BE2C (cell line): Measurements from ENCODE around the gene DRD5.
A peak's percentile ranks its signal among the peaks of the same experiment; 100 is the strongest.

Experiments used
- DNase-seq: peaks from one replicate; pipeline ENCODE4 v3.0.0-alpha.2; 2020
- H3K27me3 ChIP-seq: fragments of 250-450 bp; sonication (Bioruptor Pico); 2 replicates; pipeline ENCODE4 v1.5.1; 2020; ENCODE audit warnings: mild to moderate bottlenecking
- H3K36me3 ChIP-seq: fragments of 250-450 bp; sonication (Bioruptor Pico); 2 replicates; pipeline ENCODE4 v1.5.1; 2020; ENCODE audit warnings: mild to moderate bottlenecking
- H3K4me1 ChIP-seq: fragments of 250-450 bp; sonication (Bioruptor Pico); 2 replicates; pipeline ENCODE4 v1.5.1; 2020
- H3K4me3 ChIP-seq: 2 replicates; pipeline ENCODE4 v1.5.1; 2011; ENCODE audit warnings: low read depth, low read length
- H3K9me3 ChIP-seq: fragments of 250-450 bp; sonication (Bioruptor Pico); 2 replicates; pipeline ENCODE4 v1.5.1; 2020
- TF ChIP-seq, protein P1 (sequence below): IDR thresholded peaks from 2 replicates; pipeline ENCODE4 v1.5.1; 2012; ENCODE audit warnings: mild to moderate bottlenecking, low read depth, low read length

Gene DRD5

DNA sequence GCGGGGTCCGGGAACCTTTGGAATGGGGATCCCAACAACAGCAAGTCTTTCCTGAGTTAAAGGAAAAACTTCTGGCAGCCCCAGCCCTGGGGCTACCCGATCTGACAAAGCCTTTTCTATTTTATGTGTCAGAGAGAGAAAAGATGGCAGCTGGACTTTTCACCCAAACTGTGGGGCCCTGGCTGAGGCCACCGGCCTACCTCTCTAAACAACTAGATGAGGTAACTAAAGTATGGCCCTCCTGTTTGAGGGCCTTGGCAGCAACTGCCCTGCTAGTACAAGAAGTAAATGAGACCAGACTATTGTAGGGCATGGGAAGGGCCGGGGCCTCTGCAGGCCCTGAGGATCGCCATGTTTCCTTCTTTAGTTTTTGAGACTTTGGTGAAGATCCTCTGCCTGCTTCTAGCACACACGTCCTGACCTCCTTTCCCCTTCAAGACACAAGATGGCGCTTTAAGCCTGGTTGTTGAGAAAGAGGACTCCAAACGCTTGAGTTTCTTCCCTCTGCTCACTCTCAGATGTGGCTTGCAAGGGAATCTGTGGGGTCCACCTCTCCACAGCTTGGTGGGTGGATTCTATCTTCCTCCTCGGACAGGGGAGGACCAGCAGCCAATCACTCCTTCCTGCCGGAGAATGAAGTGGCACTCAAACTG is 18.5 kb upstream of the DRD5 start:
- DNase-seq = peak; percentile 44
- H3K36me3 ChIP-seq = no peaks in the 10 kb centered on the region
- peaks cover 4% of the 10 kb centered on the region; the same call in 1 of the 2 replicates for H3K27me3 ChIP-seq
- TF ChIP-seq, protein P1, sequence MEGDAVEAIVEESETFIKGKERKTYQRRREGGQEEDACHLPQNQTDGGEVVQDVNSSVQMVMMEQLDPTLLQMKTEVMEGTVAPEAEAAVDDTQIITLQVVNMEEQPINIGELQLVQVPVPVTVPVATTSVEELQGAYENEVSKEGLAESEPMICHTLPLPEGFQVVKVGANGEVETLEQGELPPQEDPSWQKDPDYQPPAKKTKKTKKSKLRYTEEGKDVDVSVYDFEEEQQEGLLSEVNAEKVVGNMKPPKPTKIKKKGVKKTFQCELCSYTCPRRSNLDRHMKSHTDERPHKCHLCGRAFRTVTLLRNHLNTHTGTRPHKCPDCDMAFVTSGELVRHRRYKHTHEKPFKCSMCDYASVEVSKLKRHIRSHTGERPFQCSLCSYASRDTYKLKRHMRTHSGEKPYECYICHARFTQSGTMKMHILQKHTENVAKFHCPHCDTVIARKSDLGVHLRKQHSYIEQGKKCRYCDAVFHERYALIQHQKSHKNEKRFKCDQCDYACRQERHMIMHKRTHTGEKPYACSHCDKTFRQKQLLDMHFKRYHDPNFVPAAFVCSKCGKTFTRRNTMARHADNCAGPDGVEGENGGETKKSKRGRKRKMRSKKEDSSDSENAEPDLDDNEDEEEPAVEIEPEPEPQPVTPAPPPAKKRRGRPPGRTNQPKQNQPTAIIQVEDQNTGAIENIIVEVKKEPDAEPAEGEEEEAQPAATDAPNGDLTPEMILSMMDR = peak; percentile 72
- H3K4me1 ChIP-seq = no peaks in the 10 kb centered on the region
- H3K4me3 ChIP-seq = no peak overlapping the region
- H3K9me3 ChIP-seq = no peaks in the 10 kb centered on the region

DNA sequence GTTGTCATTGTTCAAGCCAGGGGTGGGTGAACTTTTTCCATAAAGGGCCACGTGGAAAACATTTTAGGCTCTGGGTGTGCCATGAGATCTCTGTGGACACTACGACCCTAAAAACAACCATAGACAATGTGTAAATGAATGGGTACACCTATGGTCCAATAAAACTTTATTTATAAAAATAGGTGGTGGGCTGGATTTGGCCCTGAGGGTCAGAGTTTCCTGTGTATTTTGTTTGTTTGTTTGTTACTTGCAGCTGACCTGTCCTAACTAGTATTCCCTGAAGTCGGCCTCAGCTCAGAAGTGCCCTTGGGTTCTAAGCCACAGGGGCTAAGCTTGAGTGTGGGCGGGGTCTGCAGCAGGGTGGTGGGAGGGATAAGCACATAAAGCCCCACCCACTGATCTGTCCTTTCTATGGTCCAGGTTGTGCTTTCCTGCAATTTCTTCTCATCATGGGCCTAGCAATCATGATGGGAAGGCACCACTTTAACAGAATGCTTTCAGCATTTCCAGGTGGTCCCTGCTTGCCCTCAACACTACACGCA is 17.2 kb upstream of the DRD5 start:
- H3K27me3 ChIP-seq = no peaks in the 10 kb centered on the region
- no peaks in the 10 kb centered on the region for H3K9me3 ChIP-seq
- DNase-seq = no peak
- TF ChIP-seq, protein P1 = no peak
- H3K4me3 ChIP-seq = no peak overlapping the region
- H3K4me1 ChIP-seq = no peaks in the 10 kb centered on the region
- H3K36me3 ChIP-seq = no peaks in the 10 kb centered on the region

DNA sequence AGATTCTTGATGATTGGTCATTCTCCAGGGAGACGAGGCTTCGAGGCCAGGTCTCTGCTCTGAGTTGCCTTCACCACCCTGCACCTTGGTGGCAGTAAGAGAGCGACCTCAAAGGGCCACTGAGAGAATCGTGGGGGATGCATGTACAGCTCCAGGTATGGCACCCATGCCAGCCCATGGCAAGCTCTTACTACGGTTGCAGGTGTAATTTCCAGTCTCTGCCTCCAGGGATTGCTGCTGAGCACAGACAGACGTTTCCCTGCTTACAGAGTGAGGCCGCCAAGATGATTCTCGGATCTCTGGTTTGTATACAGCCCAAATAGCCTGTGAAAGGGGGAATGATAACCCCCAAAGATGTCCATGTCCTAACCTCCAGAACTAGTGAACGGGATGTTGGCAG is 16.3 kb upstream of the DRD5 start:
- no peaks in the 10 kb centered on the region for H3K9me3 ChIP-seq
- peak; percentile 20 for DNase-seq
- no peak overlapping the region for H3K4me3 ChIP-seq
- H3K4me1 ChIP-seq = no peaks in the 10 kb centered on the region
- no peaks in the 10 kb centered on the region for H3K27me3 ChIP-seq
- no peaks in the 10 kb centered on the region for H3K36me3 ChIP-seq
- TF ChIP-seq, protein P1 = peak; percentile 60

DNA sequence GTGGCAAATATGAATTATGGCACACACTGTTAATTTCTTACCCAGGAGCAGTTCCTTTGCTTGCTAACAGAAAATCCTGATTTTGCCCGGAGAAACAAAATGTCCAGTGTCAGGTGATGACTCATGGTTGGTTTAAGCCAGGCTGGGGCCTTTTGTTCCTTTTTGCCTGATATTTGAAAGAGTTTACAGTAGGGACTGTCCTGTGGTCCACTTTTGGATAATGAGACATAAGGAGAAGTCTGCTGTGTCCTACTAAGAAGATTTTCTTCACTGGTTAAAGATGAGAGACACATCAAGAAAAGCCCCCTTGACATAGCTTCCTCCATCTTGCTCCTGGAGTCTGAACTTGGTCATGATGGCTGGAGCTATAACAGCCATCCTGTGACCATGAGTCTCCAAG is 12.1 kb upstream of the DRD5 start:
- Histone ChIP-seq H3K9me3 (no peaks in the 10 kb centered on the region), H3K27me3 (no peaks in the 10 kb centered on the region), H3K4me1 (no peaks in the 10 kb centered on the region), H3K36me3 (no peaks in the 10 kb centered on the region), H3K4me3 (no peak overlapping the region)
- TF ChIP-seq, protein P1 = no peak
- DNase-seq = no peak

DNA sequence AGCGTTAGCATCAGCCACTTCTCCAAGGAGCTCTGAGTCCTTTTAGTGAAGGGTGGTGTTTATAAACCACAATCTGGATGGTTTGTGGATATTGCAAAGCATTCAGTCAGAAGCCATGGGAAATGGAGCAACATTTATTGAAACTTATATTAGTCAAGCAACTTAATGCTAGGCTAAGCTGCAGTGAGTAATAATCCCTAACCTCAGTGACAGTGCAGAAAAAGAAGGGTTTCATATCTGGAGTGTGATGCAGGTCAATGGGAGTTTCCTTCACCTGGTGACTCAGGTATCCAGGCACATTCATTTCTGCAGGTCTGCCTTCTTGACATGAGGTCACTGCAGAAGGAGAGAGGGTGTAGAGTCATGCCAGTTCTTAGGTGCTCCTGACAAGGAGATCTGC is 10.4 kb upstream of the DRD5 start:
- no peaks in the 10 kb centered on the region for H3K4me1 ChIP-seq
- DNase-seq = no peak
- no peak overlapping the region for H3K4me3 ChIP-seq
- no peaks in the 10 kb centered on the region for H3K27me3 ChIP-seq
- no peaks in the 10 kb centered on the region for H3K36me3 ChIP-seq
- H3K9me3 ChIP-seq = no peaks in the 10 kb centered on the region
- TF ChIP-seq, protein P1 = no peak

DNA sequence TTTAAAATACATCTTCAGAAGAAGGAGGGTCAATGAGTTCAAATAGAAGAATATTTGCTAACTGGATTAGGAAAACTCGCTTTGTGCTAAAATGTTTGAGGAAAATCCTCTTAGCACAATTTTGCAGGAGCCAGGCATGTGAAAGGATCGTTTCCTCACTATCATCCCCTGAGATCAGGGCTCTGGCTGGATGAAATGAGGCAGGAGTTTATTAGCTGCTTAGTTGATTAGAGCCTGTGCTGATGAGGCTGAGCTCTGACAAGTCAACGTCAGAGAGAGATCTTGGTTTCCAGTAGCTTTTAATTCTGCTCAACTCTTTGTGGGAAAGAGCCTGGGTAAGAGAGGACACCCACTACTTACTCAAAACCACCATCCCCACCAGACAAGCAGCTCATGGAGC is 8.0 kb upstream of the DRD5 start:
- no peak for DNase-seq
- no peaks in the 10 kb centered on the region for H3K9me3 ChIP-seq
- H3K36me3 ChIP-seq = no peaks in the 10 kb centered on the region
- H3K4me1 ChIP-seq = no peaks in the 10 kb centered on the region
- H3K27me3 ChIP-seq = no peaks in the 10 kb centered on the region
- no peak overlapping the region for H3K4me3 ChIP-seq
- TF ChIP-seq, protein P1 = no peak
